ENCODE results near the gene RXRA. TPM values are rescaled to one million over a fixed set of nuclear protein-coding genes. Genes with fewer than 3 reads are reported as not detected.

RXRA gene
- total and polyA plus RNA-seq, 2 of the 13 experiments (the other 11 are each of a cell fraction or from before 2014, with no cell fraction given): 18.9 to 29.2 TPM

- DNase-seq (ENCODE audit: low spot score) (no peak), FAIRE-seq (no peak), ATAC-seq (no peak)
- Histone ChIP-seq H3K4me1 (ENCODE audit: insufficient read depth, low read length) (peaks cover 2% of the 10 kb centered on the region; the same call in 1 of the 2 replicates), H3K9me3 (ENCODE audit: low read length) (no peaks in the 10 kb centered on the region), H3K4me2 (ENCODE audit: low read depth, low read length) (no peak overlapping the region), H3K9ac (ENCODE audit: insufficient read depth, low read depth, low read length) (no peak overlapping the region), H3K27ac (ENCODE audit: extremely low read length, insufficient read depth, low read length) (no peak overlapping the region), H4K20me1 (ENCODE audit: insufficient read depth, low read length) (peaks cover 81% of the 10 kb centered on the region; the same call in 1 of the 2 replicates), H3K79me2 (ENCODE audit: insufficient read depth, low read length) (peaks cover 94% of the 10 kb centered on the region), H3K36me3 (replicated peaks in 1 of 2; ENCODE audit: control insufficient read depth in 1 of 2, insufficient read depth in 2 of 2, low read length in 2 of 2) (peaks cover 3 to 9% of the 10 kb centered on the region in 2 experiments; a peak in 4 of 5 replicates), H3K4me3 (replicated peaks in 1 of 3; ENCODE audit: insufficient read depth in 1 of 3, low read depth in 2 of 3, low read length in 3 of 3) (no peak overlapping the region), H3K27me3 (ENCODE audit: control insufficient read depth in 1 of 2, insufficient read depth in 2 of 2, low read length in 2 of 2) (no peaks in the 10 kb centered on the region), H2AFZ (ENCODE audit: low read length) (no peak overlapping the region)
- 94% methylated on average over 7 of the region's 14 CpGs for WGBS (ENCODE audit: low lambda C conversion rate)
- BruUV-seq (replicated peaks): no TSS peak
- intact Hi-C loops (cut with micrococcal nuclease; ENCODE audit: unreplicated experiment): no loop called here
- in situ Hi-C loops (cut with HindIII; ENCODE audit: extremely low pct_ligation_motif_present, low pct_unique_long_range_greater_than_20kb): no loop called here
- no peak for TF ChIP-seq PRMT3 (CRISPR knock-in tag; IDR thresholded peaks at IDR 0.05; ENCODE audit: borderline replicate concordance, low read depth)
- TF ChIP-seq ZNF646 (CRISPR knock-in tag; IDR thresholded peaks at IDR 0.05): no peak
- no peak for TF ChIP-seq FLYWCH1 (CRISPR knock-in tag; IDR thresholded peaks at IDR 0.05)
- no peak for TF ChIP-seq MTA3 (CRISPR knock-in tag; IDR thresholded peaks at IDR 0.05)
- no peak for TF ChIP-seq ZNF367 (CRISPR knock-in tag; IDR thresholded peaks at IDR 0.05; ENCODE audit: borderline replicate concordance)
- TF ChIP-seq ARNTL (CRISPR knock-in tag; IDR thresholded peaks at IDR 0.05): no peak
- no peak for TF ChIP-seq ZNF704 (CRISPR knock-in tag; IDR thresholded peaks at IDR 0.05; ENCODE audit: borderline replicate concordance)
- no peak for TF ChIP-seq ZNF292 (CRISPR knock-in tag; IDR thresholded peaks at IDR 0.05; ENCODE audit: borderline replicate concordance, low read depth)
- POLR2A ChIA-PET: no interaction called here
- CTCF ChIA-PET (ENCODE audit: low intra/inter-chr PET ratio, low total read pairs): no interaction called here
Measured at GRCh38 chr9:134344800-134345310, 18.6 kb downstream of the RXRA start.
